Right atrium auricular region (tissue), 2 donors: Measurements from ENCODE around the gene MLYCD. TPM values are rescaled to one million over a fixed set of nuclear protein-coding genes. Genes with fewer than 3 reads are reported as not detected.

ENCODE experiments used
- DNase-seq: peaks from one replicate; pipeline ENCODE4 v3.0.0-alpha.2; 2019; ENCODE audit warnings: low spot score
- H3K27ac ChIP-seq, 2 donors: fragments of 200-600 bp; sonication (generic); 1 replicate in 1 of 2; 2 replicates in 1 of 2; pipeline ENCODE4 v1.5.1; 2016 to 2019
- H3K27me3 ChIP-seq, 2 donors: fragments of 200-600 bp; sonication (generic); one replicate each; pipeline versions ENCODE4 v1.5.1 to v1.6.0; 2017 to 2019
- H3K36me3 ChIP-seq: fragments of 200-600 bp; sonication (generic); one replicate; pipeline ENCODE4 v1.5.1; 2016
- H3K4me1 ChIP-seq, 2 donors: fragments of 200-600 bp; sonication (generic); one replicate each; pipeline versions ENCODE4 v1.5.1 to v1.6.0; 2017 to 2019
- H3K4me3 ChIP-seq, 2 donors: fragments of 200-600 bp; sonication (generic); 1 replicate in 1 of 2; 2 replicates in 1 of 2; pipeline ENCODE4 v1.5.1; 2017 to 2019; ENCODE audit warnings: mild to moderate bottlenecking in 1 of 2, moderate library complexity in 1 of 2
- H3K9me3 ChIP-seq, 2 donors: fragments of 200-600 bp; sonication (generic); one replicate each; pipeline ENCODE4 v1.5.1; 2019
- total RNA-seq, 2 donors: library from RNA; depleted of rRNA; stranded (reverse); fragments of >200 nt; gene quantifications; one replicate each; pipeline ENCODE4 v1.1.0, GENCODE V29; 2016
- TF ChIP-seq, protein P1 (sequence below), 2 donors: fragments of 200-600 bp; sonication (generic); IDR thresholded peaks; one replicate each; pipeline ENCODE4 v1.5.1; 2019; ENCODE audit warnings: antibody characterized with exemption in 2 of 2

MLYCD gene
- total RNA-seq, 2 donors from 2014 or later = 22.0 to 37.0 TPM

DNA sequence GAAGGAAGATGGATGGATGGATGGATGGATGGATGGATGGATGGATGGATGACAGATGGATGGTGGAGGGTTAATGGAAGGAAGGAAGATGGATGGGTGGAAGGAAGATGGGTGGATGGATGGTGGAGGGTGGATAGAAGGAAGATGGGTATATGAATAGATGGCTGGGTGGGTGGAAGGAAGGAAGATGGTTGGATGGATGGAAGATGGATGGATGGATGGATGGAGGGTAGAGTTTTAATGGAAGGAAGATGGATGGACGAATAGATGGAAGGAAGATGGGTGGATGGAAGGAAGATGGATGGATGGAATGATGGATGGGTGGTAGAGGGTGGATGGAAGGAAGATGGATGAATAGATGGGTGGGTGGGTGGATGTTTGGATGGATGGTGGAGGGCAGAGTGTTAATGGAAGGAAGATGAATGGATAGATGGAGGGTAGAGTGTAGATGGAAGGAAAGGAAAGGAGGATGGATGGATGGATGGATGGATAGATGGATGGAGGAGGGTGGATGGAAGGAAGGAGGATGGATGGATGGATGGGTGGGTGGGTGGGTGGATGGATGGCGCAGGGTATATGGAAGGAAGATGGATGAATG is 22.1 kb downstream of the MLYCD start:
- Histone ChIP-seq H3K36me3 (peaks cover 53% of the 10 kb centered on the region), H3K27me3 (no peaks in the 10 kb centered on the region), H3K27ac (no peak overlapping the region), H3K4me1 (peaks cover 0 to under 1% of the 10 kb centered on the region in 2 donors), H3K4me3 (no peak overlapping the region), H3K9me3 (no peaks in the 10 kb centered on the region)
- DNase-seq = no peak
- TF ChIP-seq, protein P1, sequence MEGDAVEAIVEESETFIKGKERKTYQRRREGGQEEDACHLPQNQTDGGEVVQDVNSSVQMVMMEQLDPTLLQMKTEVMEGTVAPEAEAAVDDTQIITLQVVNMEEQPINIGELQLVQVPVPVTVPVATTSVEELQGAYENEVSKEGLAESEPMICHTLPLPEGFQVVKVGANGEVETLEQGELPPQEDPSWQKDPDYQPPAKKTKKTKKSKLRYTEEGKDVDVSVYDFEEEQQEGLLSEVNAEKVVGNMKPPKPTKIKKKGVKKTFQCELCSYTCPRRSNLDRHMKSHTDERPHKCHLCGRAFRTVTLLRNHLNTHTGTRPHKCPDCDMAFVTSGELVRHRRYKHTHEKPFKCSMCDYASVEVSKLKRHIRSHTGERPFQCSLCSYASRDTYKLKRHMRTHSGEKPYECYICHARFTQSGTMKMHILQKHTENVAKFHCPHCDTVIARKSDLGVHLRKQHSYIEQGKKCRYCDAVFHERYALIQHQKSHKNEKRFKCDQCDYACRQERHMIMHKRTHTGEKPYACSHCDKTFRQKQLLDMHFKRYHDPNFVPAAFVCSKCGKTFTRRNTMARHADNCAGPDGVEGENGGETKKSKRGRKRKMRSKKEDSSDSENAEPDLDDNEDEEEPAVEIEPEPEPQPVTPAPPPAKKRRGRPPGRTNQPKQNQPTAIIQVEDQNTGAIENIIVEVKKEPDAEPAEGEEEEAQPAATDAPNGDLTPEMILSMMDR (IDR thresholded peaks at IDR 0.05) = no peak

DNA sequence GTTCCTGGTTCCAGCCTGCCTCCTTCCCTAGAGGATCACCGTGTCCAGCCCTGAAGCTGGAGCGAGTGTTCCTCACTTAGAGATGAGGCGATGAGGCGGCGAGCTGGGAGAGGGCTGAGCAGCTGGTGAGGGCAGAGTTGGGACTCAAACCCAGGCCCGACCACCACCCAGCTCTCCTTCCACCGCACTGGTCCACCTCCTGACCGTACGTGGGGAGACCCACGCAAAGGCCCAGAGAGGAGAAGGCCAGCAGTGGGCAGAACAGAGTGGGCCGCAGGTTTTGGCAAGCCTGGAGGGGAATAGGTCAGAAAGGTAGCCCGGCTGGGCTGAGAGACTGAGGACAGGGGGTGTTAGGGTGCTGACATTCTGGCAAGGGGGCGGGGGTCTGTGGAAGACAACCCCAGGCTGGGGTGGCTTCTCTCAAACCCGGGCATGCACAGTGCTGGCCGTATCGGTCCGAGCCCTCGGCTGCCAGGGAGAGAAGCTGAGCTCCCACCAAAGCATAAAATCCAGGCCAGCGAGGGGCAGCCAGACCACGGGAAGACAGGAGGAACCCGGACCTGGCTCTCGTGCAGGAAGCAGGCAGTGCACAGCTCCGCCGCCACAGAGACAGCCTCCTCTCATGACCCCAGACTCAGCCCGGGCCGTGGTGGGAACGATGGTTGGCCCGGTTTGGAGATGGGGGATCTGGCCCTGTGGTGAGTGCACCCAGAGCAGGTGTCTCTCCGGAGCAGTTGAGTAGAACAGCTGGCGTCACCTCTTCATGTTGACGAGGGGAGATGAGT is 24.9 kb downstream of the MLYCD start:
- H3K9me3 ChIP-seq = no peaks in the 10 kb centered on the region
- DNase-seq = no peak
- H3K36me3 ChIP-seq = peaks cover 29% of the 10 kb centered on the region
- TF ChIP-seq, protein P1 (IDR thresholded peaks at IDR 0.05) = no peak
- no peak overlapping the region for H3K4me3 ChIP-seq
- no peaks in the 10 kb centered on the region for H3K27me3 ChIP-seq
- H3K27ac ChIP-seq = no peak overlapping the region
- peaks cover 0 to 14% of the 10 kb centered on the region in 2 donors for H3K4me1 ChIP-seq

DNA sequence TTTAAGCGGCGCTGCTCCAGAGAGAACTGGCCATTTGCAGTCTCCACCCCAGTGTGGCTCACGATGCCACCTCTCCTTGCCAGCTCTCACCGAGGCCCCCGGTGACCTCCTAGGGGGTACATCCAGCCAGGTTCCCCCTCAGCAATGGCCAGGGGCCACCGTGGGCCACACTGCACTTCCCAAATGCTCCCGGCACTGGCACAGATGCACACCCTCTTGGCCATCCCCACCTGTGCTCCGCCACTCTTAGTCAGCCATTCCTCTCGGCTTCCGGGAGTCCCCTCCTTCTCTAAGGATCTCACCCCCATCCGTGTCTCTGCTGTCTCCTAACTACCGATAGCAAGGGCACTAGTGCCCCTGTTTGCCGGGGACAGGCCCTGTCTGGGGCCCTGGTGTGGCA is 25.8 kb downstream of the MLYCD start:
- Histone ChIP-seq H3K27ac (no peak overlapping the region), H3K4me3 (no peak overlapping the region), H3K27me3 (no peaks in the 10 kb centered on the region), H3K9me3 (no peaks in the 10 kb centered on the region), H3K36me3 (peaks cover 20% of the 10 kb centered on the region), H3K4me1 (peaks cover 0 to 14% of the 10 kb centered on the region in 2 donors)
- TF ChIP-seq, protein P1 (IDR thresholded peaks at IDR 0.05) = no peak
- no peak for DNase-seq

DNA sequence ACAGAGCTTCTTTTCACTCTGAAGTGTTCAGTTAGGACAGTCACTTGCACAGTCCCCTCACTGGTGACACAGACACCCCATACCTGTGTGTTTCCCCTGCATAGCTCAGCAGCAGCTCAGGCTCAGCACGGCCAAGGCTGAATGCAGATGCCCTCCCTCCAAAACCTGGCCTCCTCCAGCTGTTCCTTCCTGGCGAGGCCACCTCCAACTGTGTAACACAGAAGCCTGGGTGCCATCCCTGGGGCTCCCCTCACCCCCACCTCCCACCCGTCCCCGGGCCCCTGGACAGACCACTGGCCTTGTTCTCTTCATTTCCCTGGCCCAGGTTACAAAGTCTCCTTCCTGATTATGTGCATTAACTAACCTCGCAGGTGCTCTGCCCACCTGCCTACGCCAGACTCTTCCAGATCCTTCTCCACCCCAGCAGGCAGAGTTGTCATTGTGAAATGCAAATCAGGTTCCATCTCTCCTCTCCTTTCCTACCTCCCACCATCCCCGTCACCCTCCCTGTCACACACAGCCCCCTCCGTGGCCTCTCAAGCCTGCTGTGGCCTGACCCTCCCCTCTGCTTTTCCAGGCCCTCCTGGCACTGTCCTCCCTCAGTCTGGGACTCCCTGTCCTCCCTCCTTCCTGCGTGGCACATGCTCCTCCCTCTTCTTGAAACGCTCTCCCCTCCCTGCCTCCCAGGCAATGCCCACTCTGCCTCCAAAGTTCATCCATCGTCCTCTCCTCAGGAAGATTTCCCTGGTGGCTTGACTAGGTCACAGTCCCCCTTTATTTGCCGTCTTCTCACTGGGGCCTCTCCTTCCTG is 26.4 kb downstream of the MLYCD start:
- peaks cover 0 to 20% of the 10 kb centered on the region in 2 donors for H3K4me1 ChIP-seq
- TF ChIP-seq, protein P1 (IDR thresholded peaks at IDR 0.05) = no peak
- no peak overlapping the region for H3K4me3 ChIP-seq
- H3K36me3 ChIP-seq = peaks cover 14% of the 10 kb centered on the region
- DNase-seq = no peak
- H3K27ac ChIP-seq = no peak overlapping the region
- no peaks in the 10 kb centered on the region for H3K9me3 ChIP-seq
- no peaks in the 10 kb centered on the region for H3K27me3 ChIP-seq

DNA sequence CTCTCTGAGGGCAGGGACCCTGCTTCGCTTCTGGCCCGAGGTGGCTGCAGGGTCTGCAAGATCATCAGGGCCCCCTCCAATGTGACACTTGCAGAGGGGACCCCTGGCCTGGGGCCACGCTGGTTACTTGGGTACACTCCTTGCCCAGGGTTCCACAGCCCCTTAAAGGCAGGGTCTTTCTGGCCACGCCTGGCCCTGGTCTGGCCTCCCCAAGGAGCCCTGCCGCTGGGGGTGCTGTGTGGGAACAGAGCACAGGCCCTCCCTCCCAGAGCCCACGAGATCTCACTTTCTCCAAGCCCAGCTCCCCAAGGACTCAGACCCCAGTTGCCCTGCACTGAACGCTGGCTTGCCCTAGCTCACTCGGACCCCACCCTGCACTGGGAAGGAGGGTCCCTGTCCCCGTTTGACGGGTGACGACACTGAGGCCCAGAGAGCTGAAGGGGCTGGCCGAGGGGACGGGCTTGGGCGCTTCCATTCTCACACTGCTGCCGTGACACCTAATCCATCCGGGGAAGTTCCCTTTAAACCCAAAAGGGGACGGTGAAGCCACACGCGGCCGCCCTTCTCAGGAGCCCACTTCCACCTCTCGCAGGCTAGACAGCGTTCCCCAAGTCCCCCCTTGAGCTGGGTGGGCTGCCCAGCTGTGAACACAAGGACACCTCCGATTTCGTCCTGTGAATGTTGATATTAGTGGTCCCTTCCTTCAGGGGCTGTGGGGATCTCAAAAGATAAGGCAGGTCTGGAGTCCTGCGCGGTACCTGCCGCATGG is 27.2 kb downstream of the MLYCD start:
- Histone ChIP-seq H3K27me3 (no peaks in the 10 kb centered on the region), H3K9me3 (no peaks in the 10 kb centered on the region), H3K27ac (no peak overlapping the region), H3K4me3 (no peak overlapping the region), H3K36me3 (peaks cover 11% of the 10 kb centered on the region), H3K4me1 (peaks cover 0 to 21% of the 10 kb centered on the region in 2 donors)
- no peak for DNase-seq
- TF ChIP-seq, protein P1 (IDR thresholded peaks at IDR 0.05) = no peak
